ENCODE data around the gene VEGFD.

GRCh38 chrX:15430584-15430983, 46.4 kb upstream of the VEGFD start:
- no peak for TF ChIP-seq CTCF (IDR thresholded peaks at IDR 0.05)
- TF ChIP-seq HDAC2 (IDR thresholded peaks at IDR 0.05): no peak
- no peak for TF ChIP-seq CEBPB (IDR thresholded peaks at IDR 0.05)
